ENCODE measurements around the gene COL4A6.
A peak's percentile ranks its signal among the peaks of the same experiment; 100 is the strongest.
"Not testable (repeated sequence)": the region's sequence is repeated elsewhere in the genome, so short reads cannot be mapped to it uniquely, and the experiment has no call there.

COL4A6 gene

GRCh38 chrX:108438110-108438623, at the start of gene COL4A6:
TSS of gene COL4A6 (minus strand) at chrX:108438422. CDS start at chrX:108438196, 226 bp downstream.
- no peak for TF ChIP-seq Cebpa-rat (IDR thresholded peaks at IDR 0.05)
- Histone ChIP-seq H3K4me3 (no peak within 1 kb of the TSS), H3K4me2 (no peak within 1 kb of the TSS), H3K9ac (no peak within 1 kb of the TSS), H3K27ac (no peak within 1 kb of the TSS), H3K4me1 (no peaks in the 10 kb centered on the region), H4K20me1 (peaks cover 0 to 11% (median 0%) of the 10 kb centered on the region in 11 experiments; a peak in 1 of 22 replicates), H3K9me3 (replicated peaks in 1 of 11) (no peaks in the 10 kb centered on the region), H3K27me3 (peaks cover 85 to 98% (median 95%) of the 10 kb centered on the region in 11 experiments), H3K36me3 (no peaks in the 10 kb centered on the region)

GRCh38 chrX:108485960-108486359, 47.7 kb upstream of the COL4A6 start:
- Histone ChIP-seq H3K27me3 (peaks cover 40 to 99% (median 90%) of the 10 kb centered on the region in 11 experiments; a peak in 21 of 22 replicates), H3K36me3 (no peaks in the 10 kb centered on the region), H3K9ac (no peak overlapping the region), H3K27ac (no peak overlapping the region), H4K20me1 (peaks cover 0 to 2% (median 0%) of the 10 kb centered on the region in 11 experiments; a peak in 1 of 22 replicates), H3K9me3 (replicated peaks in 1 of 11) (peaks cover 3 to 22% (median 11%) of the 10 kb centered on the region in 11 experiments; a peak in 11 of 22 replicates), H3K4me1 (no peaks in the 10 kb centered on the region), H3K4me2 (no peak overlapping the region), H3K4me3 (no peak overlapping the region)
- TF ChIP-seq Cebpa-rat (IDR thresholded peaks at IDR 0.05) = no peak

GRCh38 chrX:108484251-108484650, 46.0 kb upstream of the COL4A6 start:
- Histone ChIP-seq H3K4me3 (no peak overlapping the region), H3K27me3 (peaks cover 29 to 86% (median 75%) of the 10 kb centered on the region in 11 experiments; a peak in 19 of 22 replicates), H3K9ac (no peak overlapping the region), H3K4me1 (no peaks in the 10 kb centered on the region), H3K9me3 (replicated peaks in 1 of 11) (peaks cover 3 to 29% (median 11%) of the 10 kb centered on the region in 11 experiments; a peak in 11 of 22 replicates), H3K4me2 (no peak overlapping the region), H3K36me3 (no peaks in the 10 kb centered on the region), H3K27ac (no peak overlapping the region), H4K20me1 (peaks cover 0 to 2% (median 0%) of the 10 kb centered on the region in 11 experiments; a peak in 1 of 22 replicates)
- TF ChIP-seq Cebpa-rat (IDR thresholded peaks at IDR 0.05) = no peak

- not testable (repeated sequence) for H3K4me1 ChIP-seq, H3K9ac ChIP-seq, H4K20me1 ChIP-seq, H3K4me2 ChIP-seq, H3K36me3 ChIP-seq, H3K27ac ChIP-seq, H3K4me3 ChIP-seq
- Histone ChIP-seq H3K27me3 (peaks cover 23 to 68% (median 54%) of the 10 kb centered on the region in 11 experiments; a peak in 19 of 22 replicates), H3K9me3 (replicated peaks in 1 of 11) (peaks cover 3 to 26% (median 11%) of the 10 kb centered on the region in 11 experiments; a peak in 11 of 22 replicates)
These were observed 43.3 kb upstream of the COL4A6 start for GRCh38 chrX:108481528-108481927.

- no peak overlapping the region for H3K9ac ChIP-seq
- no peak overlapping the region for H3K27ac ChIP-seq
- no peaks in the 10 kb centered on the region for H3K4me1 ChIP-seq
- TF ChIP-seq Cebpa-rat (IDR thresholded peaks at IDR 0.05) = no peak
- H3K9me3 ChIP-seq (replicated peaks in 1 of 11) = peaks cover 0 to 18% (median 12%) of the 10 kb centered on the region in 11 experiments; a peak in 13 of 22 replicates
- no peaks in the 10 kb centered on the region for H3K36me3 ChIP-seq
- H4K20me1 ChIP-seq = no peaks in the 10 kb centered on the region
- H3K4me3 ChIP-seq = no peak overlapping the region
- H3K4me2 ChIP-seq = no peak overlapping the region
- peaks cover 19 to 49% (median 35%) of the 10 kb centered on the region in 11 experiments for H3K27me3 ChIP-seq
These were observed 35.8 kb upstream of the COL4A6 start for GRCh38 chrX:108473979-108474378.

- no peaks in the 10 kb centered on the region for H3K36me3 ChIP-seq
- no peak for TF ChIP-seq Cebpa-rat (IDR thresholded peaks at IDR 0.05)
- peaks cover 0 to 18% (median 11%) of the 10 kb centered on the region in 11 experiments; a peak in 13 of 22 replicates for H3K9me3 ChIP-seq (replicated peaks in 1 of 11)
- no peak overlapping the region for H3K4me2 ChIP-seq
- H3K9ac ChIP-seq = no peak overlapping the region
- no peak overlapping the region for H3K4me3 ChIP-seq
- H3K27ac ChIP-seq = no peak overlapping the region
- H3K4me1 ChIP-seq = no peaks in the 10 kb centered on the region
- H3K27me3 ChIP-seq = peaks cover 29 to 95% (median 86%) of the 10 kb centered on the region in 11 experiments
- H4K20me1 ChIP-seq = no peaks in the 10 kb centered on the region; a peak in 1 of 22 replicates
These were observed 30.3 kb upstream of the COL4A6 start for GRCh38 chrX:108468486-108468885.

GRCh38 chrX:108464604-108465003, 26.4 kb upstream of the COL4A6 start:
- Histone ChIP-seq H3K4me1 (no peaks in the 10 kb centered on the region), H3K4me3 (no peak overlapping the region), H3K4me2 (no peak overlapping the region), H4K20me1 (no peaks in the 10 kb centered on the region; a peak in 1 of 22 replicates), H3K9ac (no peak overlapping the region), H3K27ac (no peak overlapping the region), H3K27me3 (peaks cover 41 to 99% (median 93%) of the 10 kb centered on the region in 11 experiments), H3K36me3 (no peaks in the 10 kb centered on the region), H3K9me3 (replicated peaks in 1 of 11) (peaks cover 0 to 1% (median 0%) of the 10 kb centered on the region in 11 experiments; a peak in 1 of 22 replicates)
- TF ChIP-seq Cebpa-rat (IDR thresholded peaks at IDR 0.05) = no peak

- Histone ChIP-seq H4K20me1 (no peaks in the 10 kb centered on the region), H3K27me3 (peaks cover 47 to 91% (median 83%) of the 10 kb centered on the region in 11 experiments), H3K9me3 (replicated peaks in 1 of 11) (no peaks in the 10 kb centered on the region), H3K36me3 (no peaks in the 10 kb centered on the region), H3K4me1 (no peaks in the 10 kb centered on the region), H3K4me2 (no peak overlapping the region), H3K27ac (no peak overlapping the region), H3K4me3 (no peak overlapping the region), H3K9ac (no peak overlapping the region)
- TF ChIP-seq Cebpa-rat (IDR thresholded peaks at IDR 0.05) = no peak
These were observed 18.8 kb upstream of the COL4A6 start for GRCh38 chrX:108456971-108457477.

- Histone ChIP-seq H3K27ac (no peak overlapping the region), H3K4me3 (no peak overlapping the region), H3K36me3 (no peaks in the 10 kb centered on the region), H4K20me1 (no peaks in the 10 kb centered on the region), H3K4me1 (no peaks in the 10 kb centered on the region), H3K27me3 (peaks cover 42 to 78% (median 71%) of the 10 kb centered on the region in 11 experiments), H3K9me3 (replicated peaks in 1 of 11) (no peaks in the 10 kb centered on the region), H3K4me2 (no peak overlapping the region), H3K9ac (no peak overlapping the region)
- TF ChIP-seq Cebpa-rat (IDR thresholded peaks at IDR 0.05) = no peak
These were observed 15.6 kb upstream of the COL4A6 start for GRCh38 chrX:108453841-108454240.

- H3K4me2 ChIP-seq = no peak overlapping the region
- no peak overlapping the region for H3K9ac ChIP-seq
- H3K4me1 ChIP-seq = no peaks in the 10 kb centered on the region
- H3K27ac ChIP-seq = no peak overlapping the region
- no peaks in the 10 kb centered on the region for H3K36me3 ChIP-seq
- peaks cover 44 to 82% (median 77%) of the 10 kb centered on the region in 11 experiments; a peak in 21 of 22 replicates for H3K27me3 ChIP-seq
- peak in 1 of 11 experiments; percentile 9; a peak in 2 of 22 replicates for TF ChIP-seq Cebpa-rat (IDR thresholded peaks at IDR 0.05)
- no peaks in the 10 kb centered on the region for H4K20me1 ChIP-seq
- no peak overlapping the region for H3K4me3 ChIP-seq
- no peaks in the 10 kb centered on the region; a peak in 1 of 22 replicates for H3K9me3 ChIP-seq (replicated peaks in 1 of 11)
These were observed 9.1 kb upstream of the COL4A6 start for GRCh38 chrX:108447303-108447702.

Measured in BLaER1 treated with 17β-estradiol and CSF1 and Interleukin-3, amounts not matched to agents 10 nM and 100 nM (cell line).